Smooth muscle cell of the pulmonary artery (primary cell): ENCODE results near the gene RBP2. TPM values are rescaled to one million over a fixed set of nuclear protein-coding genes. Genes with fewer than 3 reads are reported as not detected.

Source experiments
- total RNA-seq: library from RNA; depleted of rRNA; stranded (reverse); fragments of >200 nt; gene quantifications from 2 replicates; pipeline ENCODE4 v1.2.3, GENCODE V29; 2014

The RBP2 gene
- not detected in 2 replicates for total RNA-seq

GRCh38 chr3:139476348-139476747 is at the start of gene RBP2:
RBP2 (minus strand) TSS chr3:139476516; CDS start chr3:139476459, 57 bp downstream.

Other genes starting within 250 kb of the RBP2 start
- 31.9 and 43.3 TPM in 2 replicates for gene MRPS22, start 132.5 kb downstream of the RBP2 start, total RNA-seq
- gene COPB2, start 86.9 kb downstream of the RBP2 start, total RNA-seq, result 246 and 311 TPM in 2 replicates
- 4.6 and 15.2 TPM in 2 replicates for gene RBP1, start 63.2 kb upstream of the RBP2 start, total RNA-seq
- 0.46 and 0.98 TPM in 2 replicates for gene NMNAT3, start 201.5 kb upstream of the RBP2 start, total RNA-seq